Right cardiac atrium (tissue), 5 donors: ENCODE measurements around the gene NIT2. TPM values are rescaled to one million over a fixed set of nuclear protein-coding genes. Genes with fewer than 3 reads are reported as not detected.

Source experiments
- ATAC-seq, 2 donors: fragments of 200-7000 bp; cut with Tn5 transposase; one replicate each; pipeline versions ENCODE4 v1.8.0 to v1.9.1; 2020; ENCODE audit warnings: moderate library complexity in 2 of 2, mild to moderate bottlenecking in 1 of 2
- DNase-seq, 3 donors: peaks; one replicate each; pipeline ENCODE4 v3.0.0-alpha.2; 2020
- H3K27ac ChIP-seq: one replicate; pipeline ENCODE4 v1.5.1; 2013; ENCODE audit warnings: mild to moderate bottlenecking, low read length, control low read depth, moderate library complexity
- H3K27me3 ChIP-seq: one replicate; pipeline ENCODE4 v1.6.1; 2013; ENCODE audit not compliant: control insufficient read depth, insufficient read depth
- H3K4me1 ChIP-seq: one replicate; pipeline ENCODE4 v1.6.1; 2013; ENCODE audit warnings: low read length; ENCODE audit not compliant: control insufficient read depth, insufficient read depth
- H3K4me3 ChIP-seq: one replicate; pipeline ENCODE4 v1.5.1; 2013; ENCODE audit warnings: low read length, control low read depth
- H3K9me3 ChIP-seq: one replicate; pipeline ENCODE4 v1.6.1; 2013; ENCODE audit warnings: low read length; ENCODE audit not compliant: control insufficient read depth
- WGBS: extraction: QIAGEN DNeasy Blood & Tissue Kit; methylation state at CpG from one replicate; pipeline ENCODE4 v1.1.7; 2013; 5-methylcytosine and 5-hydroxymethylcytosine counted together
- intact Hi-C, 4 donors: fragments of 100-400 bp; cut with DNase I; formaldehyde crosslinking; loops; one replicate each; pipeline versions ENCODE4 v1.11.0 to v1.14.0; 2022 to 2023
- polyA plus RNA-seq: library from polyadenylated mRNA; stranded (reverse); fragments of 200-250 nt; gene quantifications from one replicate; pipeline ENCODE4 v1.2.3, GENCODE V29; 2013
- total RNA-seq, 4 donors: library from RNA; stranded (reverse); fragmentation: NEBNext Ultra II Directional; extraction: Animal tissue kit (Norgen Biotek cat#: 25700); gene quantifications; one replicate each; pipeline ENCODE4 v1.2.1, GENCODE V29; 2021
- donor health status: healthy with polysubstance abuse.
- donor health status: DM: no; HTN: yes; CAD: no.
- donor health status: DM: no; HTN: no; CAD: no.
- donor health status: DM: no; HTN: yes; CAD: no; lungs with severe emphysema.
- donor health status: DM: yes; HTN: yes; CAD: no.

Gene NIT2
- total and polyA plus RNA-seq, 5 donors, result 26.9 to 44.3 (median 32.6) TPM

DNA sequence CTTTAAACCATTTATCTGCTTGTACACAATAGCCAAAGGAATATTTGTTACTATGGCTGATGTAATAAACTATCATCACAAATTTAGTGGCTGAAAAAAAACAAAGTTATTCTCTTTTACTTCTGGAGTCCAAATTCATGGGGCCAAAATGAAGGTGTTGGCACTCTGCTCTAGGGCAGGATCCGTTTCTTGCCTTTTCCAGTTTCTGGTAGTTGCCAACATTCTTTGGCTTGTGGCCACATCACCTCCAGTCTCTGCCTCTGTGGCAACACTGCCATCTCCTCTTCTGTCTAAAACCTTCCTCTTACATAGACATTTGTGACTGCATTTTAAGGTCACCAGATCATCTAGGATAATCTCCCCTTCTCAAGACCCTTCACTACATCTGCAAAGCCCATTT is 27.3 kb downstream of the NIT2 start:
- no peak overlapping the region for H3K4me3 ChIP-seq
- peaks cover 3% of the 10 kb centered on the region for H3K9me3 ChIP-seq
- DNase-seq, result no peak
- H3K27me3 ChIP-seq, result no peaks in the 10 kb centered on the region
- no peaks in the 10 kb centered on the region for H3K4me1 ChIP-seq
- H3K27ac ChIP-seq, result no peak overlapping the region
- 62% methylated on average over 1 of the region's 1 CpG for WGBS
- ATAC-seq, result no peak
- intact Hi-C loops, result no loop called here

GRCh38 chr3:100364421-100364820 is 29.9 kb downstream of the NIT2 start:
- Histone ChIP-seq H3K4me1 (no peaks in the 10 kb centered on the region), H3K27me3 (no peaks in the 10 kb centered on the region), H3K4me3 (no peak overlapping the region), H3K27ac (no peak overlapping the region), H3K9me3 (peaks cover 3% of the 10 kb centered on the region)
- WGBS, result 91% methylated on average over 3 of the region's 3 CpGs
- intact Hi-C loops, result no loop called here
- no peak for ATAC-seq
- DNase-seq, result no peak

GRCh38 chr3:100366424-100366823 is 31.9 kb downstream of the NIT2 start:
- no peak for DNase-seq
- Histone ChIP-seq H3K4me3 (no peak overlapping the region), H3K9me3 (peaks cover 3% of the 10 kb centered on the region), H3K27ac (no peak overlapping the region), H3K27me3 (no peaks in the 10 kb centered on the region), H3K4me1 (no peaks in the 10 kb centered on the region)
- no peak for ATAC-seq
- WGBS, result 75% methylated on average over 2 of the region's 2 CpGs
- intact Hi-C loops, result no loop called here

GRCh38 chr3:100368441-100368840 is 33.9 kb downstream of the NIT2 start:
- H3K9me3 ChIP-seq, result no peaks in the 10 kb centered on the region
- H3K27ac ChIP-seq, result no peak overlapping the region
- no peaks in the 10 kb centered on the region for H3K27me3 ChIP-seq
- DNase-seq (no peak), ATAC-seq (no peak)
- intact Hi-C loops, result no loop called here
- H3K4me1 ChIP-seq, result no peaks in the 10 kb centered on the region
- no peak overlapping the region for H3K4me3 ChIP-seq
- WGBS, result 62% methylated on average over 8 of the region's 8 CpGs

DNA sequence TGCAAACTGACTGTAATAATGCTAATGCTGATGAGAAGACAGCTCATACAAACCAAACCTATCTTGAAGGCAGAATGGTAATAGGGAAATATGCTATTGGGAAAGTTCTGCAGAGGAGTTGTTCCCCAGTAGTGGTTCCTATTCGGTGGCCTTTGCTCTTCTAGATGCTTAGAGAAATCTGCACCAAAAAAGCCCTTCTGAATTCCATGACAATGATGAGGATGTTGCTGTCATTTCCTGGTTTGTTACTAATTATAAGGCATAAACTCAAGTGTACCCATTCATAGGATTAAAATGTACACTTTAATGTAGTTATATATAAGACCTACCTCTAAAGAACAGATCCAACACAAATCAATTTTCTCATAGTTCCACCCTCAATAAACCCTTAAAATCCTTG is 36.2 kb downstream of the NIT2 start:
- no peak overlapping the region for H3K4me3 ChIP-seq
- 84% methylated on average over 1 of the region's 1 CpG for WGBS
- intact Hi-C loops, result no loop called here
- ATAC-seq, result no peak
- no peaks in the 10 kb centered on the region for H3K9me3 ChIP-seq
- H3K27ac ChIP-seq, result no peak overlapping the region
- DNase-seq, result no peak
- H3K4me1 ChIP-seq, result no peaks in the 10 kb centered on the region
- H3K27me3 ChIP-seq, result no peaks in the 10 kb centered on the region

DNA sequence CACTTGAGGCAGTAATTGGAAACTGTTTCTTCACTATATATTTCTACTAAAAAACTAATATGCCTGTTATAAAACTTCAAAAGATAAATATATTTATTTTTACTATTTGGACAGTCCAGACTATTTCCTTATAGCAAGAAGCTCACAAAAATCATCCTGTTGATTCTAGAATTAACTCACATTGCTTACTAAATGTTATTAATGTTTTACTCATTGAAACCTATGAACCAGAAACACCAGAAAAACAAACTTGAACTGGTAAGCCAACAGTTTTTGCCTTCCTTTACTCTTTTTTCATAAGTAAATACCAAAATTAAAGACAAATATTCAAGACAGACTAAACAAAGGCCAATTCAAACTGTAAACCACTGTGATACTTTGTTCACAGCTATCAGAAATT is 40.0 kb downstream of the NIT2 start:
- Histone ChIP-seq H3K27me3 (no peaks in the 10 kb centered on the region), H3K4me3 (no peak overlapping the region), H3K27ac (no peak overlapping the region), H3K4me1 (no peaks in the 10 kb centered on the region), H3K9me3 (no peaks in the 10 kb centered on the region)
- no peak for ATAC-seq
- DNase-seq, result no peak
- intact Hi-C loops, result no loop called here

GRCh38 chr3:100376301-100376700 is 41.7 kb downstream of the NIT2 start:
- 99% methylated on average over 4 of the region's 4 CpGs for WGBS
- ATAC-seq, result no peak
- intact Hi-C loops, result no loop called here

DNA sequence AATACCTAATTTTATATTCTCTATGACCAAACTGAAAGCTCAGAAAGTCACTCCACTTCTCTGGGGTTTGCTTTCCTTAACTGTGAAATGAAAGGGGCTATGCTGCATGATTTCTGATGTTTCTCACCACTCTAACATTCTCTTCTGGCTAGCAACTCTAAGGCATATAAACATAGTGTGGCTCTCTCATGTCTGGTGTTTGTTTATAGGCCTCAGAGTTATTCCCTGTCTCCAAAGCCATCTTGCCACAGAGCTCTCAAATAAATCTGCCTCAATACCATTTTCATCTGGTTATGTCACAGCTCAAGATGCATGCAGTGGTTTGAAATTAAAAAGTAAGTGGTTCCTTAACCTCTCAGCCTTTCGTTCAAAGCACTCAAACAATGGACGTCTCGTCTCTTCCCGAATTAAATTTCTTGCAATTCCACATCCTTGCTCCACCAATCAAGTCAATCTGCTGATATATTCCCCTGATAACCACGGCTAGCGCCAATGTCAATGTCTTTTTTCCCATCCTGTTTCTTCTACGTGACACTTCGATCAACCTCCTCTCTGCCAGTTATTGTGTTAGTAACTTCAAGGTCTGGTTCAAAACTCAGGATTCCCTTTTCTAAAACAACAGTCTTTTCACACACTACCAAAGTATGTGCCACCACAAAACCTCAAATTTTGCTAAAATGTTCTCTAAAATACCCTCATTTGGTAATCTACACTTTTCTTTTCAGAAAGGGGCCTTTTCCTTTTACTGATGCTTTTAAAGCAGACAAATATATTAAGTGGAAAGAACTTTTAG is 50.4 kb downstream of the NIT2 start:
- DNase-seq, result no peak
- WGBS, result 87% methylated on average over 8 of the region's 8 CpGs
- Histone ChIP-seq H3K4me1 (peaks cover 6% of the 10 kb centered on the region), H3K9me3 (no peaks in the 10 kb centered on the region), H3K4me3 (no peak overlapping the region), H3K27ac (no peak overlapping the region), H3K27me3 (no peaks in the 10 kb centered on the region)
- intact Hi-C loops, result no loop called here
- ATAC-seq, result no peak

More at GRCh38 chr3:100376301-100376700, 41.7 kb downstream of the NIT2 start:
- H3K27ac ChIP-seq, result no peak overlapping the region
- no peak for DNase-seq
- no peaks in the 10 kb centered on the region for H3K4me1 ChIP-seq
- no peaks in the 10 kb centered on the region for H3K9me3 ChIP-seq
- H3K4me3 ChIP-seq, result no peak overlapping the region
- H3K27me3 ChIP-seq, result no peaks in the 10 kb centered on the region

- DNase-seq (no peak), ATAC-seq (peak in 1 of 2 donors; percentile 40)
- Histone ChIP-seq H3K9me3 (no peaks in the 10 kb centered on the region), H3K4me3 (no peak overlapping the region), H3K4me1 (peaks cover 6% of the 10 kb centered on the region), H3K27me3 (no peaks in the 10 kb centered on the region), H3K27ac (no peak overlapping the region)
- intact Hi-C loops, result no loop called here
Measured at GRCh38 chr3:100386437-100387074, 52.0 kb downstream of the NIT2 start.

GRCh38 chr3:100389025-100389424 is 54.5 kb downstream of the NIT2 start:
- no peak overlapping the region for H3K4me3 ChIP-seq
- H3K27me3 ChIP-seq, result no peaks in the 10 kb centered on the region
- WGBS, result 94% methylated on average over 1 of the region's 1 CpG
- no peak for DNase-seq
- ATAC-seq, result no peak
- H3K4me1 ChIP-seq, result peaks cover 6% of the 10 kb centered on the region
- no peaks in the 10 kb centered on the region for H3K9me3 ChIP-seq
- H3K27ac ChIP-seq, result no peak overlapping the region
- intact Hi-C loops, result no loop called here

- no peak overlapping the region for H3K27ac ChIP-seq
- peaks cover 2% of the 10 kb centered on the region for H3K4me1 ChIP-seq
- 57% methylated on average over 2 of the region's 2 CpGs for WGBS
- no peak overlapping the region for H3K4me3 ChIP-seq
- no peaks in the 10 kb centered on the region for H3K27me3 ChIP-seq
- intact Hi-C loops, result no loop called here
- ATAC-seq (no peak), DNase-seq (no peak)
- no peaks in the 10 kb centered on the region for H3K9me3 ChIP-seq
Measured at GRCh38 chr3:100395679-100396431, 61.3 kb downstream of the NIT2 start.
